DOHH2 (cell line): ENCODE data around the gene SLC39A11.

Experiments used
- H3F3A ChIP-seq: fragments of 200-600 bp; sonication (generic), shearing (Covaris generic); 2 replicates; pipeline ENCODE4 v1.6.0; 2016; ENCODE audit warnings: antibody characterized with exemption, mild to moderate bottlenecking; ENCODE audit not compliant: control insufficient read depth, insufficient read depth
- H3K27ac ChIP-seq: fragments of 200-600 bp; sonication (generic); 2 replicates; pipeline ENCODE4 v1.5.1; 2014; ENCODE audit warnings: low read depth, mild to moderate bottlenecking, low read length, moderate library complexity
- H3K27me3 ChIP-seq: fragments of 200-600 bp; sonication (generic); 2 replicates; pipeline ENCODE4 v1.6.1; 2014; ENCODE audit warnings: mild to moderate bottlenecking, low read length, mixed read lengths; ENCODE audit not compliant: control insufficient read depth
- H3K36me3 ChIP-seq: fragments of 200-600 bp; sonication (generic); 2 replicates; pipeline ENCODE4 v1.6.1; 2014; ENCODE audit warnings: mild to moderate bottlenecking, low read length, moderate library complexity, mixed read lengths; ENCODE audit not compliant: control insufficient read depth
- H3K4me1 ChIP-seq: fragments of 200-600 bp; sonication (generic); 2 replicates; pipeline ENCODE4 v1.6.1; 2014; ENCODE audit warnings: mild to moderate bottlenecking, low read length, mixed read lengths; ENCODE audit not compliant: control insufficient read depth
- H3K4me2 ChIP-seq: fragments of 200-600 bp; sonication (generic); 2 replicates; pipeline ENCODE4 v1.6.0; 2014; ENCODE audit warnings: mild to moderate bottlenecking, low read length, moderate library complexity
- H3K4me3 ChIP-seq: fragments of 200-600 bp; sonication (generic); 2 replicates; pipeline ENCODE4 v1.5.1; 2014; ENCODE audit warnings: mild to moderate bottlenecking, low read length, mixed read lengths
- H3K79me2 ChIP-seq: fragments of 200-600 bp; sonication (generic); 2 replicates; pipeline ENCODE4 v1.6.1; 2014; ENCODE audit warnings: mild to moderate bottlenecking, low read length, mixed read lengths; ENCODE audit not compliant: control insufficient read depth
- H3K9me2 ChIP-seq: fragments of 200-600 bp; sonication (generic); replicated peaks from 2 replicates; pipeline ENCODE4 v1.6.1; 2014; ENCODE audit warnings: mild to moderate bottlenecking, low read length, mixed read lengths; ENCODE audit not compliant: control insufficient read depth
- H3K9me3 ChIP-seq: fragments of 200-600 bp; sonication (generic); 2 replicates; pipeline ENCODE4 v1.6.1; 2014; ENCODE audit warnings: antibody characterized with exemption, low read length, mixed read lengths; ENCODE audit not compliant: control insufficient read depth, insufficient read depth
- H4K20me1 ChIP-seq: fragments of 200-600 bp; sonication (generic); 2 replicates; pipeline ENCODE4 v1.6.0; 2014; ENCODE audit warnings: low read depth, mild to moderate bottlenecking, antibody characterized with exemption, low read length, moderate library complexity; ENCODE audit not compliant: control insufficient read depth, insufficient read depth
- EZH2phosphoT487 ChIP-seq: fragments of 200-600 bp; sonication (generic); IDR thresholded peaks from 2 replicates; pipeline ENCODE4 v1.6.1; 2017; ENCODE audit warnings: borderline replicate concordance, mild to moderate bottlenecking, antibody characterized with exemption, low read length, moderate library complexity, mixed read lengths
- TF ChIP-seq, protein P1 (sequence below): fragments of 200-600 bp; sonication (generic); IDR thresholded peaks from one replicate; pipeline ENCODE4 v1.5.1; 2014; ENCODE audit warnings: antibody characterized with exemption, mild to moderate bottlenecking, low read depth, low read length; ENCODE audit not compliant: poor library complexity, severe bottlenecking

SLC39A11 gene

DNA sequence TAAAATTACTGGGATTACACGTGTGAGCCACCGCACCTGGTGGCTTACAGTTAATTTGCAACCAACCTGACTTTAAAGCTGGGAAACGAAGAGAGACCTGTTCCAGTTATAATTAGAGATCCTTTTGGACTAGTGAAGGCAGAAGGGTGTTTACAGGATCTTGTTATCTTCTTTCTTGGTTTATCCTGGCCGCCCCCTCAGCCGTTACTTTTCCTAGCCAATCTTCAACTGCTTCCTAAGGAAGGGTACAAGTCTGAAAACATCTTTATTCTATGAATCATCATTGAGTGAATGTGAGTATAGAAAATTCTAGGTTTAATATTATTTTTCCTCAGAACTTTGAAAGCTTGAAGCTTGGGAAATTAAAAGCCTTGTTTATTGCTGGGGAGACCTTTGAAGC is 286.5 kb downstream of the SLC39A11 start:
- Histone ChIP-seq H3K27me3 (no peaks in the 10 kb centered on the region), H3F3A (no peaks in the 10 kb centered on the region)
- TF ChIP-seq, protein P1, sequence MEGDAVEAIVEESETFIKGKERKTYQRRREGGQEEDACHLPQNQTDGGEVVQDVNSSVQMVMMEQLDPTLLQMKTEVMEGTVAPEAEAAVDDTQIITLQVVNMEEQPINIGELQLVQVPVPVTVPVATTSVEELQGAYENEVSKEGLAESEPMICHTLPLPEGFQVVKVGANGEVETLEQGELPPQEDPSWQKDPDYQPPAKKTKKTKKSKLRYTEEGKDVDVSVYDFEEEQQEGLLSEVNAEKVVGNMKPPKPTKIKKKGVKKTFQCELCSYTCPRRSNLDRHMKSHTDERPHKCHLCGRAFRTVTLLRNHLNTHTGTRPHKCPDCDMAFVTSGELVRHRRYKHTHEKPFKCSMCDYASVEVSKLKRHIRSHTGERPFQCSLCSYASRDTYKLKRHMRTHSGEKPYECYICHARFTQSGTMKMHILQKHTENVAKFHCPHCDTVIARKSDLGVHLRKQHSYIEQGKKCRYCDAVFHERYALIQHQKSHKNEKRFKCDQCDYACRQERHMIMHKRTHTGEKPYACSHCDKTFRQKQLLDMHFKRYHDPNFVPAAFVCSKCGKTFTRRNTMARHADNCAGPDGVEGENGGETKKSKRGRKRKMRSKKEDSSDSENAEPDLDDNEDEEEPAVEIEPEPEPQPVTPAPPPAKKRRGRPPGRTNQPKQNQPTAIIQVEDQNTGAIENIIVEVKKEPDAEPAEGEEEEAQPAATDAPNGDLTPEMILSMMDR = no peak
- TF ChIP-seq EZH2phosphoT487 = no peak

DNA sequence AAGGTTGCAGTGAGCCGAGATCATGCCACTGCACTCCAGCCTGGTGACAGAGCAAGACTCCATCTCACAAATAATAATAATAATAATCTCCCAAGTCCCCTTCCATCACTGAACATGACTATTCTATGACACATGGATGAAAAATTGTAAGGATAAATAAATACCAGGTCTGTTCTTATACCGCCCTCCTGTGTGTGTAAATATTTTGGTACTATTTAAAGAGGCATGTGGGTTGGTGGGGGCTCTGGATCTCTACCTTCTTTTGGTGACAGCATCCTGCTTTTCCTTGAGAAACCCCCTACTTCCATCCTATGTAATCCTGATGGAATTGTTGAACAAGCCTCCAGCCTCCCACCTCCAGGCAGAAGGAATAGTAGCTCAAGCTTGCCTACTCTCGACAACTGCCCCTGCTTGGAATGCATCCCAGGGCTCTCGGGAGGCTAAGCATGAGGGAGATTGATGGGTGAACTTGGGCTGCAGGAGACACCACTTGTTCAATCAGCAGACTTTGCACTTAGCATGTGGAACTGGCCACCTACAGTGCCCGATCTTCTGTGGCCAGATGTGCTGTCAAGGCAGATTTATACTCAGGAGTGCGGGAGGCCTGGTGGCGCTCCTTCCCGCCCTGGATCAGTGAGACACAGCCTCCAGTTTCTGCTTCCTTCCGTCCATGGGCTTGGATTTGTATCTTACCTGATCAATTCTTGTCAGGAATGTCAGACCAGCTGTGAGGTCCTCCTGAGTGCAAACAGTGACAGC is 287.4 kb downstream of the SLC39A11 start:
- no peak overlapping the region for H3K4me3 ChIP-seq

More for the DNA sequence above, 286.5 kb downstream of the SLC39A11 start:
- H3K27ac ChIP-seq = no peak overlapping the region
- H3K79me2 ChIP-seq = no peaks in the 10 kb centered on the region
- no peaks in the 10 kb centered on the region for H3K36me3 ChIP-seq
- H3K9me3 ChIP-seq = no peaks in the 10 kb centered on the region
- H4K20me1 ChIP-seq = no peaks in the 10 kb centered on the region
- no peaks in the 10 kb centered on the region for H3K9me2 ChIP-seq
- H3K4me1 ChIP-seq = no peaks in the 10 kb centered on the region
- no peak overlapping the region for H3K4me3 ChIP-seq
- H3K4me2 ChIP-seq = no peak overlapping the region

DNA sequence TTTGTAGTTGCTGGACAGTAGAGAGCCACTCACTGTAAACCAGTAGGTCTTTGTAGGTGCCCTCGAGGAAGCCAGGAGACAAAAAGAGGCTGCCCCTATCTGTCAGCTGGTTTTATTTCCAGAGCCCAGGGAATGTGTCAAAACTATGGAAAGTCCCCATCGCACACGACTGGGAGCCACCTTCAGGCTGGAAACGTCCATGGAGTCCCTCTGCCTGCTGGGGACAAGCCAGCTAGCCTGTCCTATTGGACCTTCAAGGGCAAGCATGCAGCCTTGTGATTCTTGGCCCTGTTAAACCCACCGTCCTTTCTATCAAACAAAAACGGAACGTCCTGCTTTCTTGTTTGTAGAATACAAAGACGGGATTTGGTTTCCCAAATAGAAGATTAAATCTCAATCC is 289.8 kb downstream of the SLC39A11 start:
- H3F3A ChIP-seq = no peaks in the 10 kb centered on the region

More for the DNA sequence above, 287.4 kb downstream of the SLC39A11 start:
- Histone ChIP-seq H3K27ac (no peak overlapping the region), H3K36me3 (no peaks in the 10 kb centered on the region), H3K9me3 (no peaks in the 10 kb centered on the region), H3K9me2 (no peaks in the 10 kb centered on the region), H4K20me1 (no peaks in the 10 kb centered on the region), H3K4me1 (no peaks in the 10 kb centered on the region), H3K4me2 (no peak overlapping the region), H3F3A (no peaks in the 10 kb centered on the region), H3K79me2 (no peaks in the 10 kb centered on the region), H3K27me3 (no peaks in the 10 kb centered on the region)
- TF ChIP-seq EZH2phosphoT487 = no peak
- TF ChIP-seq, protein P1 = no peak

More for the DNA sequence above, 289.8 kb downstream of the SLC39A11 start:
- Histone ChIP-seq H3K9me3 (no peaks in the 10 kb centered on the region), H3K4me3 (no peak overlapping the region), H3K79me2 (no peaks in the 10 kb centered on the region), H3K27ac (no peak overlapping the region), H3K4me2 (no peak overlapping the region), H3K9me2 (no peaks in the 10 kb centered on the region), H3K4me1 (no peaks in the 10 kb centered on the region), H3K27me3 (no peaks in the 10 kb centered on the region), H4K20me1 (no peaks in the 10 kb centered on the region), H3K36me3 (no peaks in the 10 kb centered on the region)
- TF ChIP-seq, protein P1 = no peak
- no peak for TF ChIP-seq EZH2phosphoT487
